Smooth muscle cell (in vitro differentiated cells): Measurements from ENCODE around the gene KRT40. TPM values are rescaled to one million over a fixed set of nuclear protein-coding genes. Genes with fewer than 3 reads are reported as not detected.

Source experiments
- DNase-seq: peaks from one replicate; lab custom pipeline; 2025; ENCODE audit not compliant: unreplicated experiment; lab: John Stamatoyannopoulos, UW
- H2AFZ ChIP-seq: fragments of 200-600 bp; sonication (generic); 2 replicates; pipeline ENCODE4 v1.6.0; 2016; ENCODE audit warnings: antibody characterized with exemption, low read depth, mild to moderate bottlenecking
- H3F3A ChIP-seq: fragments of 200-600 bp; sonication (generic); 2 replicates; pipeline ENCODE4 v1.6.0; 2017; ENCODE audit warnings: antibody characterized with exemption, low read depth
- H3K27ac ChIP-seq: fragments of 200-600 bp; sonication (generic); 2 replicates; pipeline ENCODE4 v1.5.1; 2016; ENCODE audit warnings: low read depth, mild to moderate bottlenecking
- H3K27me3 ChIP-seq: fragments of 200-600 bp; sonication (generic); 2 replicates; pipeline ENCODE4 v1.6.1; 2016; ENCODE audit warnings: low read depth, mild to moderate bottlenecking
- H3K36me3 ChIP-seq: fragments of 200-600 bp; sonication (generic); 2 replicates; pipeline ENCODE4 v1.5.1; 2016; ENCODE audit warnings: low read depth
- H3K4me1 ChIP-seq: fragments of 200-600 bp; sonication (generic); 2 replicates; pipeline ENCODE4 v1.5.1; 2016; ENCODE audit warnings: low read depth
- H3K4me2 ChIP-seq: fragments of 200-600 bp; sonication (generic); 2 replicates; pipeline ENCODE4 v1.6.0; 2016; ENCODE audit warnings: mild to moderate bottlenecking
- H3K4me3 ChIP-seq: fragments of 200-600 bp; sonication (generic); 2 replicates; pipeline ENCODE4 v1.5.1; 2016; ENCODE audit warnings: mild to moderate bottlenecking
- H3K79me2 ChIP-seq: fragments of 200-600 bp; sonication (generic); 2 replicates; pipeline ENCODE4 v1.6.0; 2016; ENCODE audit warnings: low read depth, mild to moderate bottlenecking
- H3K9ac ChIP-seq: fragments of 200-600 bp; sonication (generic); 2 replicates; pipeline ENCODE4 v1.6.0; 2016; ENCODE audit warnings: low read depth
- H3K9me3 ChIP-seq: fragments of 200-600 bp; sonication (generic); replicated peaks from 2 replicates; pipeline ENCODE4 v1.5.1; 2016; ENCODE audit warnings: low read depth
- H4K20me1 ChIP-seq: fragments of 200-600 bp; sonication (generic); 2 replicates; pipeline ENCODE4 v1.6.0; 2016; ENCODE audit warnings: low read depth
- WGBS: methylation state at CpG from one replicate; pipeline ENCODE4 v1.1.7; 2016; ENCODE audit warnings: low lambda C conversion rate; 5-methylcytosine and 5-hydroxymethylcytosine counted together
- polyA plus RNA-seq: library from polyadenylated mRNA; unstranded; fragments of >200 nt; fragmentation: Nextera tagmentation; extraction: Ambion mirVana; gene quantifications from 2 replicates; pipeline ENCODE4 v1.2.1, GENCODE V29; 2016
- total RNA-seq: library from RNA; depleted of rRNA; stranded (reverse); fragments of >200 nt; gene quantifications from 2 replicates; pipeline ENCODE4 v1.2.3, GENCODE V29; 2014
- TF ChIP-seq, protein P1 (sequence below): fragments of 200-600 bp; sonication (generic); IDR thresholded peaks from 2 replicates; pipeline ENCODE4 v1.5.1; 2017; ENCODE audit warnings: borderline replicate concordance, mild to moderate bottlenecking, antibody characterized with exemption; ENCODE audit not compliant: insufficient read depth, poor library complexity, severe bottlenecking

The KRT40 gene
- total and polyA plus RNA-seq, 2 experiments from 2014 or later = not detected

DNA sequence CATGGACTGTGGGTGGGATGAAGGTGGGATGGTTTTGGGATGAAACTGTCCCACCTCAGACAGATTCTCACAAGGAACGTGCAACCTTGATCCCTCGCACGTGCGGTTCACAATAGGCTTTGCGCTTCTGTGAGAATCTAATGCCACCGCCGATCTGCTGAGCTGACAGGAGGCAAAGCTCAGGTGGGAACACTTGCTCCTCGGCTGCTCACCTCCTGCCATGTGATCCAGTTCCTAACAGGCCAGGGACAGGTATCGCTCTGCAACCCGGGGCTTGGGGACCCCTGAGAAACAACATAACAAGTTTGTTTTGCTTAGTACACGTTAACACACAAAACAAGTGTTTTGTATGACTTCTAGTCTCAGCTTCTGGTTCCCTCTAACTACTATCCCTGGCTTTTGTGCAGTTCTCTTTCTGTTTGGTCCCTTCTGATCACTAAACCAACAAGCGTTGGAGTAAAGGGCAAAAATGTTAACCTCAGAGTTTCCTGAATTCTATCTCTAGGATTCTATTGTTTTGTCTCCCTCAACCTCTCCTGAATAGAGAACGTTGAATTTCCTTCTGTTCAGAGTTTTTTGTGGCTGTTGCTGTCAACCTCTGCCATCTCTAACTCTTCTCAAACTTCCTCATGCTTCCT is 32.6 kb upstream of the KRT40 start:
- WGBS = 93% methylated on average over 13 of the region's 13 CpGs
- no peaks in the 10 kb centered on the region for H3K4me1 ChIP-seq
- H3K4me3 ChIP-seq = no peak overlapping the region
- H3K36me3 ChIP-seq = no peaks in the 10 kb centered on the region
- H2AFZ ChIP-seq = no peak overlapping the region
- no peaks in the 10 kb centered on the region for H3K79me2 ChIP-seq
- no peak for DNase-seq
- H3K9ac ChIP-seq = no peak overlapping the region
- H3K27ac ChIP-seq = no peak overlapping the region
- H3K4me2 ChIP-seq = no peak overlapping the region
- H3K9me3 ChIP-seq = no peaks in the 10 kb centered on the region
- no peaks in the 10 kb centered on the region for H4K20me1 ChIP-seq
- no peaks in the 10 kb centered on the region for H3F3A ChIP-seq
- TF ChIP-seq, protein P1, sequence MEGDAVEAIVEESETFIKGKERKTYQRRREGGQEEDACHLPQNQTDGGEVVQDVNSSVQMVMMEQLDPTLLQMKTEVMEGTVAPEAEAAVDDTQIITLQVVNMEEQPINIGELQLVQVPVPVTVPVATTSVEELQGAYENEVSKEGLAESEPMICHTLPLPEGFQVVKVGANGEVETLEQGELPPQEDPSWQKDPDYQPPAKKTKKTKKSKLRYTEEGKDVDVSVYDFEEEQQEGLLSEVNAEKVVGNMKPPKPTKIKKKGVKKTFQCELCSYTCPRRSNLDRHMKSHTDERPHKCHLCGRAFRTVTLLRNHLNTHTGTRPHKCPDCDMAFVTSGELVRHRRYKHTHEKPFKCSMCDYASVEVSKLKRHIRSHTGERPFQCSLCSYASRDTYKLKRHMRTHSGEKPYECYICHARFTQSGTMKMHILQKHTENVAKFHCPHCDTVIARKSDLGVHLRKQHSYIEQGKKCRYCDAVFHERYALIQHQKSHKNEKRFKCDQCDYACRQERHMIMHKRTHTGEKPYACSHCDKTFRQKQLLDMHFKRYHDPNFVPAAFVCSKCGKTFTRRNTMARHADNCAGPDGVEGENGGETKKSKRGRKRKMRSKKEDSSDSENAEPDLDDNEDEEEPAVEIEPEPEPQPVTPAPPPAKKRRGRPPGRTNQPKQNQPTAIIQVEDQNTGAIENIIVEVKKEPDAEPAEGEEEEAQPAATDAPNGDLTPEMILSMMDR = no peak
- H3K27me3 ChIP-seq = no peaks in the 10 kb centered on the region

DNA sequence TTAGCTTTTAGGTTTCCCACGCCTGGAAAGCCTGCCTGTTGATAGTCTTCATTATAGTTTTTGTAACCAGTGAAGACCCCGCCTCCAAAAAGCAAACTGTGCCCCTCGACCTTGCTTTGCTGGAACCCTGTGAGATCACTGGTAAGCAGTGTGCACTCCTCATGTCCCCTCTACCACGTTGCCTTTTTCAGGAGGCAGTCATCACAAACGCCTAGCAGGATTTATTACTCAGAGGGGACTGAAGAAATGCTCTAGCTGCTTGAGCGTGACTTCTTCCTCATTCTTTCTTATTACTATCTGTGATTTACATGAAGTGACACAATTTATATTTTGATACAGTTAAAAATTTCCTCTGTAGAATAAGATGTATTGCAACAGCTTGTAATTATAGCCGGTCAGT is 31.3 kb upstream of the KRT40 start:
- Histone ChIP-seq H3F3A (no peaks in the 10 kb centered on the region), H3K4me2 (no peak overlapping the region), H2AFZ (no peak overlapping the region), H3K36me3 (no peaks in the 10 kb centered on the region), H3K4me3 (no peak overlapping the region), H3K79me2 (no peaks in the 10 kb centered on the region), H3K27me3 (no peaks in the 10 kb centered on the region), H3K9ac (no peak overlapping the region), H3K4me1 (no peaks in the 10 kb centered on the region), H3K27ac (no peak overlapping the region), H4K20me1 (no peaks in the 10 kb centered on the region), H3K9me3 (no peaks in the 10 kb centered on the region)
- 79% methylated on average over 7 of the region's 7 CpGs for WGBS
- TF ChIP-seq, protein P1 = no peak
- DNase-seq = no peak

DNA sequence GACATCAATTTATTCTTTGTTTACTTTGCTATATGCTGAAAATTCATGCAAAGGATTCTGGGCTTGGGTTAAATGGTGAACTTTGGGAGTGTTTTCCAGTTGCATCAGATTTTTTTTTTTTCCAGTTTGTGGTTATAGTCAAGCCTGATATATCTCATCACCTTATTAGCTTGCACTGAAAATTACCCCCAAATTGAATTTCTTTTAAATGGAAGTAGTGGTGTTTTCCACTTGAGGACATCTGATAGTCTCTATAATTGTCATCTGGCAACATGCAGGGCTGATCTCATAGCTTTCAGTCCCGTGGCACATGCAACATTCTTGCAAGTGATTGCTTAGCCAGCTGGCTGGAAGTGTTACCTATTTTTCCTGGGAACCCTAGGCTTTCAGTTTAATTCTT is 29.5 kb upstream of the KRT40 start:
- Histone ChIP-seq H4K20me1 (no peaks in the 10 kb centered on the region), H3K4me1 (peaks cover 5% of the 10 kb centered on the region), H3K4me2 (no peak overlapping the region), H3K4me3 (no peak overlapping the region), H3K79me2 (no peaks in the 10 kb centered on the region), H2AFZ (no peak overlapping the region), H3K27ac (no peak overlapping the region), H3K36me3 (no peaks in the 10 kb centered on the region), H3K27me3 (no peaks in the 10 kb centered on the region), H3K9me3 (no peaks in the 10 kb centered on the region), H3F3A (no peaks in the 10 kb centered on the region), H3K9ac (no peak overlapping the region)
- TF ChIP-seq, protein P1 = no peak
- 52% methylated on average over 1 of the region's 1 CpG for WGBS
- DNase-seq = no peak

DNA sequence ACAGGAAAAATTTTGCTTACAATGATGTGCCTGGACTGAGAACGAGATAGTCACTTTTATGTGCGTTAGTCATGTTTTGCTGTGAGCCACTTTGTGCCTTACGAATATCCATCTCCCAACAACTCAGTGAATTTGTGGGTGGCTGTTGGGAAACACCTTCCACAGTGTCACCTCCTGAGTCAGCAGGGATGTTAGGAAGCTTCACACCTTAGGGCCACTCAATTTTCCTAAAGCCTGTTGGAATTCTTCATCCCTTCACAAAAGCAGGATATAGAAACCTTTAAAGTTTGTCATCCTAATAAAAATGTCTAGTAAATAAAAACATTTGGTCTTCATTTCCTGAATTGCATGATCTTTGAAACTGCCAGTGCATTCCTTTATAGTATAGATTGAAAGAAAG is 29.1 kb upstream of the KRT40 start:
- Histone ChIP-seq H3K4me1 (peaks cover 5% of the 10 kb centered on the region), H3K36me3 (no peaks in the 10 kb centered on the region), H3K79me2 (no peaks in the 10 kb centered on the region), H2AFZ (no peak overlapping the region), H3K9me3 (no peaks in the 10 kb centered on the region), H3K4me3 (no peak overlapping the region), H4K20me1 (no peaks in the 10 kb centered on the region), H3K9ac (no peak overlapping the region), H3F3A (no peaks in the 10 kb centered on the region), H3K27ac (no peak overlapping the region), H3K27me3 (no peaks in the 10 kb centered on the region), H3K4me2 (no peak overlapping the region)
- no peak for DNase-seq
- TF ChIP-seq, protein P1 = no peak
- 39% methylated on average over 3 of the region's 3 CpGs for WGBS
